Adipocyte (in vitro differentiated cells): ENCODE results near the gene TENT4A.
"Not testable (repeated sequence)": the region's sequence is repeated elsewhere in the genome, so short reads cannot be mapped to it uniquely, and the experiment has no call there.

Experiments
- DNase-seq: peaks from one replicate; pipeline ENCODE4 v3.0.0-alpha.2; 2015; ENCODE audit warnings: low read depth
- H3K27me3 ChIP-seq: replicated peaks from 2 replicates; pipeline ENCODE4 v1.7.0; 2013; ENCODE audit warnings: mild to moderate bottlenecking, low read length, moderate library complexity; ENCODE audit not compliant: control insufficient read depth, insufficient read depth
- H3K36me3 ChIP-seq: 2 replicates; pipeline ENCODE4 v1.7.0; 2013; ENCODE audit warnings: low read length, mild to moderate bottlenecking, moderate library complexity; ENCODE audit not compliant: control insufficient read depth, insufficient read depth, severe bottlenecking
- H3K4me1 ChIP-seq: 2 replicates; pipeline ENCODE4 v1.7.0; 2013; ENCODE audit warnings: mild to moderate bottlenecking, low read length, moderate library complexity; ENCODE audit not compliant: control insufficient read depth, insufficient read depth
- H3K4me3 ChIP-seq: 2 replicates; pipeline ENCODE4 v1.7.0; 2013; ENCODE audit warnings: mild to moderate bottlenecking, low read length, moderate library complexity
- H3K9ac ChIP-seq: 2 replicates; pipeline ENCODE4 v1.7.0; 2013; ENCODE audit warnings: mild to moderate bottlenecking, low read length, moderate library complexity
- H3K9me3 ChIP-seq: 2 replicates; pipeline ENCODE4 v1.7.0; 2013; ENCODE audit warnings: mild to moderate bottlenecking, low read length, moderate library complexity; ENCODE audit not compliant: control insufficient read depth

Gene TENT4A

DNA sequence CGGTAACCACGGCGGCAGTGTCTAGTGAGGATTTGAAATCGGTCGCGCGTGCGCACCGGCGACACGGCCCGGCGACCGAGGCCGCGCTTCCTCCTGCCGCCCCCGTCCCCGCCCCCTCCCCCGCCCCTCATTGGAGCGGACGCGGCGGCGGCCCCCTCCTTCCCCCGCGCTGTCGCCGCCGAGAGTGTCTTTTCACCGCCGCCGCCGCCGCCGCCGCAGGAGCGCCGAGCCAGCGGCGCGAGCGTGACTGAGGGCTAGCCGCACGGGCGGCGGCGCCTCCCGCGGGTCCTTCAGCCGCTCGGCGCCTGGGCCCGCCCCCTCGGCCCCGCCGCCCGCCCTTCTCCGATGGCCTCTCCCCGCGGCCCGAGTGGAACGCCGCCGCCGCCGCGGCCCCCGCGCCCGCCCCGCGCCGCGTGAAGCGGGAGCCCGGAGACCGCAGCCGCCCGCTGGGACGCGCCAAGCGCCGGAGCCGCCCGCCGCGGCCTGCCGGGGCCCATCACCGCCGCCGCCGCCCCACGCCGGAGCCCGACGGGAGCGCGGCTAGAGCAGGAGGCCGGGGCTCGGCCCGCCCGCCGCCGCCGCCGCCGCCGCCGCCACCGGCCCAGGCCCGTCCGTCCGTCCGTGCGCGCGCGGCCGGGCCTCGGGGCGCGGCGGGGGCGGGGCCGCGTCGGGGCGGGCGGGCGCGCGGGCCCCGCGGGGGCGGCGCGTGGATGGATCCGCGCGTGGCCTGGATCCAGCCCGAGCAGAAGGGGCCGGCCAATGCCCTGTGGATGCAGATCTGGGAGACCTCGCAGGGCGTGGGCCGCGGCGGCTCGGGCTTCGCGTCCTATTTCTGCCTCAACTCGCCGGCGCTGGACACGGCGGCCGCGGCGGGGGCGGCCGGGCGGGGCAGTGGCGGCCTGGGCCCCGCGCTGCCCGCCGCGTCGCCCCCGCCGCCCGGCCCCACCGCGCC is at the start of gene TENT4A:
Gene TENT4A, plus strand, starts transcription at position 159 of the 952 bp plus-strand sequence. Its CDS starts 552 bp downstream, at position 711.
- H3K27me3 ChIP-seq, result no peaks in the 10 kb centered on the region
- no peaks in the 10 kb centered on the region for H3K36me3 ChIP-seq
- H3K9ac ChIP-seq, result peak within 1 kb of the TSS; percentile 92
- H3K4me3 ChIP-seq, result peak within 1 kb of the TSS; percentile 93
- H3K4me1 ChIP-seq, result peaks cover 40% of the 10 kb centered on the region
- peak; percentile 65 for DNase-seq
- H3K9me3 ChIP-seq, result no peaks in the 10 kb centered on the region

DNA sequence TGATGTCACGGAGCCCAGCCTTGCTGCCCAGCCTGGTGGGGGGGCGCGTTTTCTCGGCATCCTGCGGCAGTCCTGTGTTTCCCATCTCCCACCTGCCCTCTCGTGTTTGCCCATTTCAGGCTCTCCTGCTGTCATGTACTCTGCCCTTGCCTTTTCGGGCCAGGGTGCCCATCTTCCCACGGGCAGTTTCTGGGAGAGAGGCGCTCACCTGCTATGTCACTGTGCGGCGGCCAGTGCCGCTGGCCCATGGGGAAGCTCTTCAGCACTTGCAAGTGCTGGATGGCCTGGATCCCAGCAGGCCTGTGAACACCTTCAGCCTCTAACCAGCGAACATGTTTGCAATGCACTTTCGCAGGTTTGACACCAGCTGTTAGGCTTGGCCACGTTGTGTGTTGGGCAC is 46.5 kb upstream of the TENT4A start:
- Histone ChIP-seq H3K4me1 (no peaks in the 10 kb centered on the region), H3K36me3 (peaks cover 7% of the 10 kb centered on the region), H3K4me3 (no peak overlapping the region), H3K9me3 (no peaks in the 10 kb centered on the region), H3K27me3 (no peaks in the 10 kb centered on the region), H3K9ac (no peak overlapping the region)
- no peak for DNase-seq

DNA sequence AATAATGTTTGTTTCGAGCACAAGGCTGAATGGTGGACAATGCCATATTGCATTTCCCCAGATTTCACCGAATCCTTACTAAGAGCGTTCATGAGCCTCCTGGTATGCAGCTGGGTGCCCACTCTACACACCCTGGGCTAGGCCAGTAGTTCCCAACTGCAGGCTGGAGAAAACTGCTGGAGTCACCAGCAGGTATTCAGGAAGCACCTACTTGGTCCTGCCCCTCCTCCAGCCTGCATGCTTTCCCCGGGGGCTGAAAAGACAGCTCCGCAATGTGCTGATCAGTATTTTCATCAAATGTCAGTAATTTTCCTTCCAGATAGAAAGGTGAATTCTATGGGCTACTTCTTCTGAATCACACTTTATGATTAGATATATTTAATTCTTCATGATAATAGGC is 45.6 kb upstream of the TENT4A start:
- DNase-seq, result no peak
- Histone ChIP-seq H3K9ac (no peak overlapping the region), H3K4me3 (no peak overlapping the region), H3K4me1 (no peaks in the 10 kb centered on the region), H3K36me3 (peaks cover 4% of the 10 kb centered on the region), H3K9me3 (no peaks in the 10 kb centered on the region), H3K27me3 (no peaks in the 10 kb centered on the region)

DNA sequence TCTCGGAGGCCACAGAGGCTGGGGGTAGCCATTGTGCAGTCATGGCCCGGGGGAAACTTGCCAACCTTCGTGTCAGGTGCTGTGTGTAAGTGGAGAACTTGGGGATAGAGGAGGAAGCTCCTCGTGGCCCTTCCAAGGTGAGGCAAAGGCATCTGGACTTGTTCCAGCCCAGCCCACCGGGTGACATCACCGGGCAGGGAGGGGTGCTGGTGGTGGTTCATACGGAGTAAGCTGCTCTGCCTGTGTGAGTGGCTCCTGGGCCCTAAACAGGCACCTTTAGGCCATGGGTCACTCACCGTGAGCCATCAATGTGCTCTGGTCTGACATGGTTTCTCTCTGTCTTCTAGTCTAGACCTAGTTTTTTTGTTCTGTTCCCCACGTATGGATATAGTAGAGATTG is 44.5 kb upstream of the TENT4A start:
- not testable (repeated sequence) for DNase-seq, H3K9ac ChIP-seq, H3K27me3 ChIP-seq, H3K4me3 ChIP-seq, H3K4me1 ChIP-seq, H3K36me3 ChIP-seq, H3K9me3 ChIP-seq

DNA sequence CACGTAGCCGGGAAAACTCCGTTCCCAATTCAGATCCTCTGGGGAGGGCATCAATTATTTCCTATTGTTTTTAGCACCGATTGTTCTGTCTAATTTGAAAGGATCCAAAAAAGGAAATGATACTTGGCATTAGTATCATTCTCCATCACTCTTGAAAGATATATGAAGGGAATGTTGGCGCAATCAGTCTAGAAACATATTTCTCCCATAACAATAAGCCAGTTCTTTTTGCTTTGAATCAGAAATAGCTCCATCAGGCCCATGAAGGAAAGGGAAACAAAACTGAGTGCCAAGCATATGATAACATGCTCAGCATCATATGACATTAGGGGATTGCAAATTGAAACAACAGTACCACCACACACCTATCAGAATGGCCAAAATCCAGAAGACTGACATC is 40.2 kb upstream of the TENT4A start:
- no peaks in the 10 kb centered on the region for H3K36me3 ChIP-seq
- no peak for DNase-seq
- H3K27me3 ChIP-seq, result no peaks in the 10 kb centered on the region
- no peaks in the 10 kb centered on the region for H3K9me3 ChIP-seq
- H3K4me3 ChIP-seq, result no peak overlapping the region
- no peaks in the 10 kb centered on the region for H3K4me1 ChIP-seq
- H3K9ac ChIP-seq, result no peak overlapping the region

DNA sequence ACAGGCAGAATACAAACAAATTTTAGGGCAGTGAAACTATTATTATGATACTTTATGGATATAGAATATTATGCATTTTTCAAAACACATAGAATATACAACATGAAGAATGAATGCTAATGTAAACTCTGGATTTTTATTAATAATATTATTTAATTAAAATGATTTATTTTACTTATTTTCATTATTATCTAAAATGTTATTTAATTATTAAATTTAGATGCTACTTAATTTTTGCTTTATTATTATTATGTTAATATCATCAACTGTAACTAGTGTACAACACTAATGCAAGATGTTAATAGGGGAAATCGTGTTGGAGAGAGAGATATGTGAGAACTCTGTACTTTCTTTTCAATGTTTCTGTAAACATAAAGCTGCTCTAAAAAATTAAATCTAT is 39.3 kb upstream of the TENT4A start:
- no peaks in the 10 kb centered on the region for H3K27me3 ChIP-seq
- no peak for DNase-seq

DNA sequence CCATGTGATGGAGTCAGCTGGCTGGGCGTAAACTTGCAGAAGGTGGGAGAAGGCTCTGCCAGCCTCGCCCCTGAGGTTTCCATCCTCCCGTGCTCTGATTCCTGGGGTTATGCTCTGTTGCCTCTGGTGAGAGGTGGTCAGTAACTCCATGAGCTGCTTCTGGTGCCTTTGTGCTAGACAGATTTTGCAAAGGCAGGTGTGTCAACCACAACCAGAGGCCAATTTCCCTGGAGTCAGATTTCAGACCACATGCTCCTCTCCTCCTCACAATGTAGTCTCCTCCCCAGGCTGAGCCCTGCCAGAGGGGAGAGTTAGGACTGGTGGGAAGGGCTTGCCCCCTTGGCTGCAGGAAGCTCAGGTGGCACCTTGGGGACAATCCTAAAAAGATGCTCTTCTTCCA is 38.8 kb upstream of the TENT4A start:
- DNase-seq, result no peak
- Histone ChIP-seq H3K36me3 (no peaks in the 10 kb centered on the region), H3K9me3 (no peaks in the 10 kb centered on the region), H3K27me3 (no peaks in the 10 kb centered on the region), H3K4me3 (no peak overlapping the region), H3K9ac (no peak overlapping the region), H3K4me1 (no peaks in the 10 kb centered on the region)

More for the DNA sequence above, 39.3 kb upstream of the TENT4A start:
- Histone ChIP-seq H3K9ac (no peak overlapping the region), H3K36me3 (no peaks in the 10 kb centered on the region), H3K4me3 (no peak overlapping the region), H3K4me1 (no peaks in the 10 kb centered on the region), H3K9me3 (no peaks in the 10 kb centered on the region)

DNA sequence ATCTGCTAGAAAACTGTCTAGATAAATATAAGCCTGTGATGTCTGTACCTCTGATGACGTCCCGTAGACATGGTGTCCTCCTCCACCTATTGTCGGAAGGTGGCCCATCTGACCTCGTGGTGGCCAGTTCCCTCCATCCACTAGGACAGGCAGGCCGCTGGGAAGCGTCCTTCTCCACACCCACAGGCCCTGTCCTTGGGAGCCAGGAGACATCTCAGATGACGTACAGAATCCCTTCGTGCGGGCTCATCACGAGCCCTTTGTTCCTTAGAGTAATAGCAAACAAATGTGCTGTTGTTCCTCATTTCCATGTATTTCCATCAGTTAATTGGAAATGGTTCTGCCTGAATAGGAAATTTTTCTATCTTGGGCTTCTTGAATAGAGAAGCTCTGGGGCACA is 38.3 kb upstream of the TENT4A start:
- H3K27me3 ChIP-seq, result no peaks in the 10 kb centered on the region
- no peaks in the 10 kb centered on the region for H3K4me1 ChIP-seq
- H3K9ac ChIP-seq, result no peak overlapping the region
- H3K9me3 ChIP-seq, result no peaks in the 10 kb centered on the region
- H3K36me3 ChIP-seq, result no peaks in the 10 kb centered on the region
- no peak for DNase-seq
- H3K4me3 ChIP-seq, result no peak overlapping the region

DNA sequence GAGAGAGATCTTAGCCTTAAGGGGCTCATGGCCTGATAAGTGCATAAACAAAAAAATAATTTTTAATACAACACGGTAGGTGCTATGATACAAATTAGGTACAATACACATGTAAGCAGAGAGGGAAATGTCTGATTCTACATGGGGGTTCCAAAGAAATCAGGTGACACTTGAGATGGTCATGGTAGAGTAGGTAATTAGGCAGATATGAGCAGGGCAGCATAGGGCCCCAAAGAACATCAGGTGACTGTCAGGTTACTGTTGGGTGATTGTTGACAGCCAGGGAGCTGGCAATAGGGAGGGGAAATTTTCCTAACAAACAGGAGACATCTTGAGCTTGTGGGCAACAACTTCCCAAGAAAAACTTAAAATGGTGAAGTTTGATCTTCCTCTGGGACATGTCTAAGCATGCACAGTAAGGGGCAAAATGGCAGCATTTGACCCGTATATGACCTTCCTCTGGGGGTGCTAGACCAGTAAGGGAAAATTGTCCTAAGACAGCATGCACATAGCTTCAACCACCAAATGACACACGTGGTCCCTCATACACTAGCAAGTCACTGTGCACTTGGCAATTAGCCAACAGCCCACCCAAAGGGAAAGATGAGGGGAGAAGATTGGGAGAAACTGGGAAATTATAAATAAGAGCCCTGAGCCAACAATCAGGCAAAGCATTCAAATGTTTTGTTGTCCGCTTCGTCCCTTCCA is 37.3 kb upstream of the TENT4A start:
- Histone ChIP-seq H3K9me3 (no peaks in the 10 kb centered on the region), H3K27me3 (no peaks in the 10 kb centered on the region), H3K4me3 (no peak overlapping the region), H3K9ac (no peak overlapping the region), H3K4me1 (no peaks in the 10 kb centered on the region), H3K36me3 (no peaks in the 10 kb centered on the region)
- DNase-seq, result no peak

DNA sequence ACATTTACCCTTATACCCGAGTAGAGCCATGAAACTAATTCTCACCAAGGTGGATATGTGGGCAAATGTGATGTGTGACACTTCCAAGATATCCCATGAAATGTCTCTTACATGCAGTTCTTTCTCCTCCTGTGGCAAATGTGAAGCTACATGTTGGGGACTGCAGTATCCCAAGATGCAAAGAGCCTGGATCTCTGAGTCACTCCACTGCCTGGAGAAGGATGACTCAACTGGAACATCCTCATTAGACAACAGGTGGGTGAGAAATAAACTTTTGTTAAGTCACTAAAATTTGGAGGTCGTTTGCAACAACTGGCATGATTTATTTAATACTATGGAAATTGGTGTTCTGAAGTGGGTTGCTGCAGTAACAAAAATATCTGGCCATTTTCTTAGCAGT is 36.5 kb upstream of the TENT4A start:
- no peak for DNase-seq
- H3K9me3 ChIP-seq, result no peaks in the 10 kb centered on the region
- no peak overlapping the region for H3K4me3 ChIP-seq
- no peak overlapping the region for H3K9ac ChIP-seq
- no peaks in the 10 kb centered on the region for H3K27me3 ChIP-seq
- no peaks in the 10 kb centered on the region for H3K36me3 ChIP-seq
- no peaks in the 10 kb centered on the region for H3K4me1 ChIP-seq

DNA sequence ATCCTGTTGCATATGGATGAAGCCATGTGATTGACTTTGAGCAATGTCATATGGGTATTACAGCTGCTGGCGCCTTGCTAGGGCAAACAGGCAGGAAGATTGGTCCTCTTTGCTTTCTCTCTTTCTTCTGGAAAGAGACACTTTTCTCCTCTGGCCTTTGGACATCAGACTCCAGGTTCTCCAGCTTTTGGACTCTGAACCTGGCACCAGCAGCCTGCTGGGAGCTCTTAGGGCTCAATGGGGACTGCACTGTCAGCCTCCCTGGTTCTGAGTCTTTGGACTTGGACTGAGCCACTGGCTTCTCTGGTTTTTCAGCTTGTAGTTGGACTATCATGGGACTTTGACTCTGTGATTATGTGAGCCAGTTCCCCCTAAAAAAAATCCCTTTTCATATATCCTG is 34.8 kb upstream of the TENT4A start:
- DNase-seq, result no peak
- Histone ChIP-seq H3K36me3 (no peaks in the 10 kb centered on the region), H3K27me3 (peaks cover 4% of the 10 kb centered on the region), H3K4me3 (no peak overlapping the region), H3K9ac (no peak overlapping the region), H3K4me1 (no peaks in the 10 kb centered on the region), H3K9me3 (no peaks in the 10 kb centered on the region)
